Measurements from ENCODE around the gene ADCY9. TPM values are rescaled to one million over a fixed set of nuclear protein-coding genes. Genes with fewer than 3 reads are reported as not detected.

ADCY9 gene
- total RNA-seq, 1 experiment from 2014 or later = 4.7 TPM

DNA sequence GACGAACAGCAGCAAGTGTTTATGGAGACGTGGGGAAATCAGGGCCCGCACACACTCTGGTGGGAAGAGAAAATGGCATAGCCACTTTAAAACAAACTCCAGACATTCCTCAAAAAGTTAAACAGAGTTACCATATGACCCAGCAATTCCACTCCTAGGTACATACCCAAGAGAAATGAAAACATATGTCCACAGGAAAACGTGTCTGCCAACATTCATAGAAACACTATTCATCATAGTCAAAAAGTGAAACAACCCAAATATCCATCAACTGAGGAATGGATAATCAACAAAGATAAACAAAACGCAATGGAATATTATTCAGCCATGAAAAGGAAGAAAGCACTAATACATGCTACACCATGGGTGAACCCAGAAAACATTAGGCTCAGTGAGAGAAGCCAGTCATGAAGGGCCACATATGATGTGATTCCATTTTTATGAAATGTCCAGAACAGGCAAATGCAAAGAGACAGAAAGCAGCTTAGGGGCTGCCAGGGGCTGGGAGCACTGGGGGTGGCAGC is 32.8 kb downstream of the ADCY9 start:
- H3K56ac ChIP-seq (ENCODE audit: insufficient read length, low read depth, low read length) = no peak overlapping the region
- TF ChIP-seq, protein P1, sequence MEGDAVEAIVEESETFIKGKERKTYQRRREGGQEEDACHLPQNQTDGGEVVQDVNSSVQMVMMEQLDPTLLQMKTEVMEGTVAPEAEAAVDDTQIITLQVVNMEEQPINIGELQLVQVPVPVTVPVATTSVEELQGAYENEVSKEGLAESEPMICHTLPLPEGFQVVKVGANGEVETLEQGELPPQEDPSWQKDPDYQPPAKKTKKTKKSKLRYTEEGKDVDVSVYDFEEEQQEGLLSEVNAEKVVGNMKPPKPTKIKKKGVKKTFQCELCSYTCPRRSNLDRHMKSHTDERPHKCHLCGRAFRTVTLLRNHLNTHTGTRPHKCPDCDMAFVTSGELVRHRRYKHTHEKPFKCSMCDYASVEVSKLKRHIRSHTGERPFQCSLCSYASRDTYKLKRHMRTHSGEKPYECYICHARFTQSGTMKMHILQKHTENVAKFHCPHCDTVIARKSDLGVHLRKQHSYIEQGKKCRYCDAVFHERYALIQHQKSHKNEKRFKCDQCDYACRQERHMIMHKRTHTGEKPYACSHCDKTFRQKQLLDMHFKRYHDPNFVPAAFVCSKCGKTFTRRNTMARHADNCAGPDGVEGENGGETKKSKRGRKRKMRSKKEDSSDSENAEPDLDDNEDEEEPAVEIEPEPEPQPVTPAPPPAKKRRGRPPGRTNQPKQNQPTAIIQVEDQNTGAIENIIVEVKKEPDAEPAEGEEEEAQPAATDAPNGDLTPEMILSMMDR (conservative IDR thresholded peaks at IDR 0.05) = no peak
- whole genome bisulfite sequencing (ENCODE audit: extremely low coverage, insufficient read length, low lambda C conversion rate) = no CpG with 5 or more reads among the region's 5 CpGs
- H3K9ac ChIP-seq (ENCODE audit: extremely low read depth, insufficient read length, low read length) = no peak overlapping the region
- H2BK15ac ChIP-seq (ENCODE audit: low read depth, low read length) = no peak overlapping the region
- no peak overlapping the region for H4K8ac ChIP-seq (replicated peaks; ENCODE audit: insufficient read length, low read depth, low read length)
- H3K27me3 Mint-ChIP-seq (ENCODE audit: low read depth) = no peaks in the 10 kb centered on the region
- H3K4me1 Mint-ChIP-seq = peaks cover 8 to 17% of the 10 kb centered on the region in 2 experiments
- H2AFZ ChIP-seq (ENCODE audit: low read length) = no peak overlapping the region
- H3K79me1 ChIP-seq (ENCODE audit: insufficient read depth, low read depth, low read length, poor library complexity, severe bottlenecking) = no peaks in the 10 kb centered on the region
- H3K9me3 Mint-ChIP-seq = no peaks in the 10 kb centered on the region; a peak in 3 of 5 replicates
- no peak overlapping the region for H4K5ac ChIP-seq (ENCODE audit: insufficient read length, low read depth, low read length)
- H3K23me2 ChIP-seq (ENCODE audit: insufficient read length, low read depth, low read length, poor library complexity, severe bottlenecking) = no peaks in the 10 kb centered on the region
- H2AK5ac ChIP-seq (ENCODE audit: insufficient read length, low read length) = no peak overlapping the region
- no peaks in the 10 kb centered on the region for H4K20me1 ChIP-seq (ENCODE audit: control insufficient read depth, insufficient read depth, insufficient read length)
- no peak overlapping the region for H3K4me3 Mint-ChIP-seq
- no peak overlapping the region for H2BK12ac ChIP-seq (ENCODE audit: insufficient read length, low read depth, low read length)
- no peak overlapping the region for H3T11ph ChIP-seq (ENCODE audit: low read length)
- H3K27ac Mint-ChIP-seq = no peak overlapping the region
- no peak overlapping the region for H2BK5ac ChIP-seq (ENCODE audit: insufficient read length, low read length)
- H3K79me2 ChIP-seq (ENCODE audit: insufficient read depth, low read length) = no peaks in the 10 kb centered on the region
- H3K27me3 ChIP-seq (ENCODE audit: insufficient read depth, low read length) = no peaks in the 10 kb centered on the region
- H3K23ac ChIP-seq (ENCODE audit: insufficient read length, low read depth, low read length) = no peak overlapping the region
- H3K4me2 ChIP-seq (ENCODE audit: insufficient read depth, insufficient read length, low read length) = no peak overlapping the region
- peaks cover 0 to 2% (median 0%) of the 10 kb centered on the region in 3 experiments; a peak in 1 of 7 replicates for H3K36me3 Mint-ChIP-seq (ENCODE audit: insufficient read depth in 1 of 3, low read depth in 3 of 3)
- no peak overlapping the region for H2BK20ac ChIP-seq (ENCODE audit: low read depth, low read length, poor library complexity, severe bottlenecking)
- no peak overlapping the region for H3K4ac ChIP-seq (ENCODE audit: low read depth, low read length)
- no peak for DNase-seq
- no peak overlapping the region for H3K18ac ChIP-seq (ENCODE audit: insufficient read length, low read depth, low read length)
- no peak overlapping the region for H4K91ac ChIP-seq (ENCODE audit: insufficient read length, low read depth, low read length)
- H3K14ac ChIP-seq (ENCODE audit: insufficient read depth, low read length) = no peak overlapping the region
- no peak overlapping the region for H2BK120ac ChIP-seq (ENCODE audit: low read depth, low read length, poor library complexity, severe bottlenecking)
- H3K27ac ChIP-seq (ENCODE audit: insufficient read length, low read depth, low read length) = no peak overlapping the region
- no peaks in the 10 kb centered on the region for H3K9me3 ChIP-seq (ENCODE audit: control insufficient read depth, low read depth, low read length)
- no peaks in the 10 kb centered on the region for H3K4me1 ChIP-seq (ENCODE audit: insufficient read depth, low read length)

Measured in H9 (cell line).